Fibroblast of skin of left biceps (primary cell): Measurements from ENCODE around the gene GALT.

ENCODE experiments used
- DNase-seq, 2 experiments: peaks; one replicate each; pipeline ENCODE4 v3.0.0-alpha.2; 2013; ENCODE audit warnings: low read depth in 2 of 2

Gene GALT

GRCh38 chr9:34684145-34684544 is 37.7 kb downstream of the GALT start:
- DNase-seq, result no peak

- DNase-seq, result no peak
Observed at GRCh38 chr9:34684816-34685215, 38.3 kb downstream of the GALT start.

DNA sequence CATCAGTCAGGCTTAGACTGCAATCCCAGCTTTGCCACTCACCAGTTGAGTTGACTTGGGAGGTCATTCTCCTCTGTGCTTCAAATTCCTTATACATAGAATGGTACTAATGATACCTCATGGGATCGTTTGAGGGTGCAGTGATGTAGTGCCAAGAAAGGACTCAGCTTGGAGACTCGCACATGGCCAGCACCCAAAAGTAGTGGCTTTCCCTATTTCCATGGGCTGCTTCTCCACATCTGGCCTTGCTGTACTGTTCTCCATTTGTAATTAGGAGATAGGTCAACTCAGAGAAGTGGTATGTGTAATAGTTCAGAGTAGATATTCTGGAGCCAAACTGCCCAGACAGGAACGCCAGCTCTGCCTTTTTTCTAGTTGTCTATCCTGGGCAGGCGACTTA is 39.1 kb downstream of the GALT start:
- no peak for DNase-seq

GRCh38 chr9:34686231-34686630 is 39.8 kb downstream of the GALT start:
- DNase-seq, result peak in 1 of 2 experiments; percentile 33

DNA sequence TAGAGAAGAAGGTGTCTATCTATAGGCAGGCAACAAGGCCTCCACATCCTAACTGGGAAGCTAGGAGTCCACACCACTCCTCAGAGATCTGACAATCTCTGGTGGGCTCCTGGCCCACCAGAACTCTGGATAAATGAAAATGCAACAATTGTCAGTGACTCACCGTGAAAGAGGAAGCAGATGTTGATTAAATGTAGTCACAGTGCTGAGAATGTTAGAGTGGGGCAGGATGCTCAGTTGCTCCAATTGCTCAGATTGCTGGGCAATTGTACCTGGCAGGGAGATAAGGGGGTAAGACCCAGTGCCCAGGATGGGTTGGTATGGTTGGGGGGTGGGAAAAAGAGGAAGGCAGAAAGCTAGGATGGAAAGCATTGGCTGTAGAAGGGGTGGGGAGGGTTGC is 40.3 kb downstream of the GALT start:
- no peak for DNase-seq

- DNase-seq, result no peak
Observed at GRCh38 chr9:34687276-34688030, 41.0 kb downstream of the GALT start.

DNA sequence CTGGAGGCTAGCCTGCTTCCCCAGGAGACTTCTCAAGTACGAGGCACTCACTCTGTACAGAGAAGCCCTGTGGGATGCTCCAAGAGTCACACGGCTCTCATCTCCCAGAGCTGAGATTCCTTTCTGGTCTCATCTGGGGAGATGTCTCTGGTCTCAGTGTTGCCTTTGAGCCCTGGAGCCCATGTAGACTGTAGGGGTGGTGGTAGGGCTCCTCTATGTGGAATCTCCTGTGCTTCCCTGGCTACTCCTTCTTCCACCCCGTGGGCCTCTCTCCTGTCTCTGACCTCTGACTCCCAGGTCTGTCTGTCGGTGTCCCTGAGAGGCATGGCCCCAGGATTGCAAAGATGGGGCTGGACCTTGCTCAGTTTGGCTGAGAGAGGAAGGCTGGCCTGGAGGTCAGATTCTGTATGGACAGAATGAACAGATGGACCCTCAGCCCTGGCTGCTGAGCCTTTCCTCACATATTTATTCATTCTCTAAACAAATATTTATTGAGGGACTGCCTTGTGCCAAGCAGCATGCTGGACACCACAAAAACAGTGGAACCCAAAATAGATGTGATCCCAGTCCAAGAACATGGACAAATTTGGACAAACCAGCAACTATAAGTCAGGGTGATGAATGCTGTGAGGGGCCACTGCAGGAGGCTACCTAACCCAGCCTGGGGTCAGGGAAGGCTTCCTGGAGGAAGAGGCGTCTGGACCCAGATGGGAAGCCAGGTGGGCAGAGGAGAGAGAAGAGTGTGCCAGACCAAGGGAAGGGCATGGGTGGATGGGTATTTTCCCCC is 42.0 kb downstream of the GALT start:
- DNase-seq, result no peak

DNA sequence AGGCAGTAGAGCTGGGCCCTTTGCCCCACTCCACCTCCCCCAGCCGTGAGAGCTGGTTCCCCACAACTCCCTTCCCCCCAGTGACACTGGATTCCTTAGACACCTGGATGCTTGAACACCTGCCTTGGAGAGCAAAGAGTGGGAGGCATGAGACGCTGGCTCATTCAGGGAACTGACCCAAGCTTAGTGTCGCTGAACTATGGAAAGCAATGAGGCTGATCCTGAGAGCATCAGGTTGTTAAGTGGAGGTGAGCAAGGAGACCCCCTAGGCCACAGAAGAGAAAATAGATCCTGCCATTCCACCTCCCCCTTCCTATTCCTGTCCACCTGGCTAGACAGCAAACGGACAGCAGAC is 42.6 kb downstream of the GALT start:
- no peak for DNase-seq

GRCh38 chr9:34689512-34689911 is 43.0 kb downstream of the GALT start:
- no peak for DNase-seq

- no peak for DNase-seq
Observed at GRCh38 chr9:34690983-34691935, 44.8 kb downstream of the GALT start, which contains the start of gene CCL19. Gene CCL19 (minus strand): TSS chr9:34691276. CDS start chr9:34691139, 137 bp downstream.

DNA sequence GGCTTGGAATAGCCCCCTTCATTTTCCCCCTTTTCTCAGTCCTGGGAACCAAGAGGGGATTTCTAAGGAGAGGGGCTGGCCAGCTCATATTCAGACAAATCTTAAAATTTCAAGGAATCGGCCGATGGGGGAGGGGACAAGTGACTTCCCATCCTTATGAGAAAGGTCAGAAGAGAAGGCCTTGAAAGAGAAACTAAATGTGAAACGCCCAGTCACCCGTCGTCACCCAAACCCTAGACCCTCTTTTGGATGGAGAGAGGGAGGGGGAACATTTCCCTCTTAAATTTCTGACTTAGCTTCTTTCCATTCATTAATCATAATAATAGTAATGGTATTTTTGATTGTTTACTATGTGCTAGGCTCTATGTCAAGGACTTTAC is 45.5 kb downstream of the GALT start:
- DNase-seq, result no peak

- no peak for DNase-seq
Observed at GRCh38 chr9:34693560-34693959, 47.1 kb downstream of the GALT start.

GRCh38 chr9:34694811-34695210 is 48.3 kb downstream of the GALT start:
- DNase-seq, result no peak
